ENCODE data around the gene IL31RA.

GRCh38 chr5:55865831-55866230 is 14.7 kb downstream of the IL31RA start:
- TF ChIP-seq, protein P1, sequence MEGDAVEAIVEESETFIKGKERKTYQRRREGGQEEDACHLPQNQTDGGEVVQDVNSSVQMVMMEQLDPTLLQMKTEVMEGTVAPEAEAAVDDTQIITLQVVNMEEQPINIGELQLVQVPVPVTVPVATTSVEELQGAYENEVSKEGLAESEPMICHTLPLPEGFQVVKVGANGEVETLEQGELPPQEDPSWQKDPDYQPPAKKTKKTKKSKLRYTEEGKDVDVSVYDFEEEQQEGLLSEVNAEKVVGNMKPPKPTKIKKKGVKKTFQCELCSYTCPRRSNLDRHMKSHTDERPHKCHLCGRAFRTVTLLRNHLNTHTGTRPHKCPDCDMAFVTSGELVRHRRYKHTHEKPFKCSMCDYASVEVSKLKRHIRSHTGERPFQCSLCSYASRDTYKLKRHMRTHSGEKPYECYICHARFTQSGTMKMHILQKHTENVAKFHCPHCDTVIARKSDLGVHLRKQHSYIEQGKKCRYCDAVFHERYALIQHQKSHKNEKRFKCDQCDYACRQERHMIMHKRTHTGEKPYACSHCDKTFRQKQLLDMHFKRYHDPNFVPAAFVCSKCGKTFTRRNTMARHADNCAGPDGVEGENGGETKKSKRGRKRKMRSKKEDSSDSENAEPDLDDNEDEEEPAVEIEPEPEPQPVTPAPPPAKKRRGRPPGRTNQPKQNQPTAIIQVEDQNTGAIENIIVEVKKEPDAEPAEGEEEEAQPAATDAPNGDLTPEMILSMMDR (conservative IDR thresholded peaks at IDR 0.05; ENCODE audit: low read length), result no peak
- no peak for TF ChIP-seq EZH2phosphoT487 (IDR thresholded peaks at IDR 0.05; ENCODE audit: borderline replicate concordance, low read depth, low read length)

Data from OCI-LY7 (cell line).